ENCODE results near the gene ST7.

Gene ST7

DNA sequence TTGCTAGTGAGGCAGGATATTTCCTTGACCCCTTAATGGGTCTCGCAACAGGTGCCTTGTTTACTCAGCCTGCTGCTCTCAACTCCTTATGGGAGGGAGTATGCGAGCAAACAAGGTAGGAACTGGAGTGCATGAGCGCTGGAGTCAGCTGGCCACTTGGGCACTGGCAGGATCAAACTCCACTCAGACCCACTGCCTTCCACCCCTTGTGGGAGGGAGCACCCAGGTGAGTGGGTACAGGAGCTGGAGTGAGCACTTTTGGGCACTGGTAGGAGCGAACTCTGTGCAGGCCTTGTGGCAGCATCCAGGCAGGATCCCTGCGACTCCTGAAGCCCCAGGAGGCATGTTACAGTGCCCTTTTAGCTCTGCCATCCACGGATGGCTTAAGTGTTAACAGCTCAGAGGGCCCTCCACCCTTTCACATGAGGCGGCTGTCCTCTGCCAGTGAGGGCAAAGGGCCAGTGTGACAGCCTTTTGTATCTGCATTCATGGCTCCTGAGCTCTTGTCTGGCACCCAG, 123.2 kb downstream of the ST7 start:
- no peak for FAIRE-seq
- DNase-seq (ENCODE audit: insufficient read length, low spot score), result no peak
- no peak for TF ChIP-seq POLR2A (IDR thresholded peaks at IDR 0.05; ENCODE audit: low read depth, low read length)

DNA sequence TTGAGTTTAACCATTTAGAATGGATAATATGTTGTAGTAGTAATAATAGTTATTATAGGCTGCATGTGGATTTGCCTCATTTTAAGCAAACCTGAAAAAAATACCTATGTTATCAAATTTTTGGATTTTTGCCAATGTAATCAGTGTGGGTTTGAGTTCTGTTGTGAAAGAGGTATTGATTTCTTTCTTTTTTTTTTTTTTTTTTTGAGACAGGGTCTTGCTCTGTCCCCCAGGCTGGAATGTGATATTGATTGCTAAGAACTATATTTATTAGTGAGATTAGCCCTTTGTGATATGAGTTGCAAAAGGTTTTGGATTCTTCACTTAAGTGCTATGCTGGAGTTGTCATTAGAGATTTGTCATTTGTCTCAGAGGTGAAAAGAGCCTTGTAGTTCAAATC, 124.4 kb downstream of the ST7 start:
- FAIRE-seq (no peak), DNase-seq (ENCODE audit: insufficient read length, low spot score) (no peak)
- no peak for TF ChIP-seq POLR2A (IDR thresholded peaks at IDR 0.05; ENCODE audit: low read depth, low read length)

DNA sequence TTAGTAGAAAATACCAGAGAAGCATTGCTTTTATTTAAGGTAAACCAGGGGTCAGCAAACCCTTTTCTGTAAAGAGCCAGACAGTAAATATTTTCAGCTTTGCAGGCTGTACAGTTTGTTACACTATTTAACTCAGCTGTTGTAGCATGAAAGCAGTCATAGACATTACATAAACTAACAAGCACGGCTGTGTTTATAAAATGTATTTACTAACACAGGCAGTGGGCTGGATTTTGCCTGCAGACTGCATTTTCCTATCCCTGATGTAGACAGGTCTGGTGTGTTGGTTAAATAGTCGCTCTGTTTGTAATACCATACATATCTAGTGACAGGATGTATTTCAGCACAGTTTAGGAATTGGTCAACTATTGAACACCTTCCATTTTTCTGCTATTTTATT, 129.3 kb downstream of the ST7 start:
- FAIRE-seq, result no peak
- TF ChIP-seq POLR2A (IDR thresholded peaks at IDR 0.05; ENCODE audit: low read depth, low read length), result no peak
- no peak for DNase-seq (ENCODE audit: insufficient read length, low spot score)

DNA sequence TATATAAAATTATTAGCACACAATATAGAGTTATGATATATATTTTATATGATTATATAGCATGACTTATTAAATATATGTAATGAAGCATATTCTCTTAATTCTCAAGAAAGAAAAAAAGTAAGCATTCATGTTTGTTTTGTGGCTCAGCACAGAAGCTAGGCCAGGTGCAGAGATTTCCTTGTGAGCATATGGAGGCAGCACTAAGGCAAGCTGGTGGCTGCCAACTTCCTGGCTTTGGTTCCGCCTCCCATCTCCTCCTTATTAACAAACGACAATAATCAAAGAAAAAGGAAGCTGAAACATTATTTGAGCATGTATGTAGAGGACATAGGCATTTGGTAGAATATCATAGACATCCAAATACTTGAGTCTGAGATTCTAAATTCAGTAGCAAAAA, 130.3 kb downstream of the ST7 start:
- DNase-seq (ENCODE audit: insufficient read length, low spot score) (no peak), FAIRE-seq (no peak)
- no peak for TF ChIP-seq POLR2A (IDR thresholded peaks at IDR 0.05; ENCODE audit: low read depth, low read length)

DNA sequence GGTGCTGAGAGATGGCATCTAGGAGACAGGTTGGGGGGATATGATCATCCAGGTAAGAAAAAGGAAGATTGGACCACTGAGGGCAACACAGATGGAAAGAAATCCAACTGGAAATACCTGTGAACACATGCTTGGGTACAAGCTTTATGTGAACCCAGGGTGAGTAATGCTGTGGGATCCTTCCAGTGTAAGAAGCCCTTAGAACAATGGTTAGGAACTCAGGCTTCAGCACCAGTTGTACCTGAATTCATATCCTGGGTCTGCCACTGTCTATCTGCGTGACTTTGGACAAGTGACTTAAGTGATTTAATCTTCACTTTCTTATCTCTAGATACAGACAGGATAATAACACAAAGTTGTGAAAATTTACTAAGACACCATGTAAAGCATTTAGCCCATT, 131.0 kb downstream of the ST7 start:
- TF ChIP-seq POLR2A (IDR thresholded peaks at IDR 0.05; ENCODE audit: low read depth, low read length), result no peak
- FAIRE-seq, result peak; percentile 67
- no peak for DNase-seq (ENCODE audit: insufficient read length, low spot score)

DNA sequence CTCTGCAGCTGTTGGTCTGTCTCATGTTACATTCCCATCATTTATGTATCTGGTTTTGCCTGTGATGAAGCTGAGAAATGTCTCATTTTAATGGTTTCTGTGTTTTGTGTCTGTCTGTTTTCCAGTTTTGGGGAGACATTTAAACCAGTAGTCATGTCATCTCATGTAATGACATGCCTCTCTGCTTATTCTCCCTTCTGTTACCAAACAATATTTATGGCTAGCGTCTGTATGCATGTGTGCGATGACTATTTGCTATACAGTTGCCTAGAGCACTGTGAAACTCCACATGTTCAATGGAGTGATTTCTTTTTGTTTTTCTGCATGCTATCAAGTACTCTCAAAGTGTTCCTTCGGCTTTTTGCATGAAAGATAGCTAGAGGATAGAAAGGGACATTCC, 132.0 kb downstream of the ST7 start:
- no peak for TF ChIP-seq POLR2A (IDR thresholded peaks at IDR 0.05; ENCODE audit: low read depth, low read length)
- DNase-seq (ENCODE audit: insufficient read length, low spot score), result no peak
- peak; percentile 38 for FAIRE-seq

DNA sequence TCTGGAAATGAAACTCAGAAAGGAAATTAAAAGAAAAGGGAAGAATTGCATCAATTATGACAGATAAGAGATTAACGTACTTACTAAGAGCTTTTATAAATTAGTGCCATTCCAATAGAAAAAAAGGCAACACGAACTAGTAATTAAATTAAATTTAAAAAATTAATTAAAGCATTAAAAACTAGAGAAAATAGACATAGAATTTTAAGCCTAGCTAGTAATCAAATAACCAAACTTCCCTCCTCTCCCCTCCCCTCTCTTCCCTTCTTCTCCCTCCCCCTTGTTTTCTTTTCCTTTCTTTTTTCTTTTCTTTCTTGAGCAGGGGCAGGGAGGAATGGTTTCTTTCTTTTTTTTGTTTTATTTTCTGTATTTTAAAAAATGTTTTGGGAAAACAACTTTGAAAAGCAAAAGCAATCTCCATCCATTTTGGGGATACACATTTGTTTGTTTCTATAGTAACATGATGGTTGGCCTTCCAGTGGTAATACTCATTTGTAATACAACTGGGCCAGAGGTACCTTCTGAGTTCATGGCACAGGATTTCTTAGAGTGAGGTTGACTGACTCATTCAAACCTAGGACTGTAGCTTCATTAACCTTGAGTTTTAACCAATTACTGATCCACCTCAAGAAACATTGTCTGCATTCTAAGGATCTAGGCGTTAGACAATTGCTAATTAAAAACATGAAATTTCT, 132.6 kb downstream of the ST7 start:
- TF ChIP-seq POLR2A (IDR thresholded peaks at IDR 0.05; ENCODE audit: low read depth, low read length), result no peak
- no peak for DNase-seq (ENCODE audit: insufficient read length, low spot score)
- FAIRE-seq, result no peak

DNA sequence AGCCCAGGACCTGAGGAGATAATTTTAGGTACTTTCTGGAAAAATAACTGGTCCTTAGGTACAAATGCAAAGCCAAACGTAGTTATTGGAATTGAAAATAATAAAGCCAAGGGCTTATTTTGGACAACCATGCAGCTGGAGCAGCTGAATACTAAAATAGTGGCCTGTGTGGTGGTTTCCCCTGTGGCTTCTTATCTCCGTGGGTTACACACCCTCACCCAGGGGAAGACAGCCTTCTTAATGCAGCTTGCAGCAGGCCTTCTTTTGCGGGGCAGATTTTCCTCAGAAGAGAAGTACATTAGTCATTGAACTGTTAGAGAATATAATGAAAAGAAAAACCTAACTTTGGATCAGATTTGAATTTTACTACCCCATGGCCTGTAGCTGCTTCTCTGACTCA, 133.5 kb downstream of the ST7 start:
- no peak for DNase-seq (ENCODE audit: insufficient read length, low spot score)
- TF ChIP-seq POLR2A (IDR thresholded peaks at IDR 0.05; ENCODE audit: low read depth, low read length), result no peak
- FAIRE-seq, result no peak

DNA sequence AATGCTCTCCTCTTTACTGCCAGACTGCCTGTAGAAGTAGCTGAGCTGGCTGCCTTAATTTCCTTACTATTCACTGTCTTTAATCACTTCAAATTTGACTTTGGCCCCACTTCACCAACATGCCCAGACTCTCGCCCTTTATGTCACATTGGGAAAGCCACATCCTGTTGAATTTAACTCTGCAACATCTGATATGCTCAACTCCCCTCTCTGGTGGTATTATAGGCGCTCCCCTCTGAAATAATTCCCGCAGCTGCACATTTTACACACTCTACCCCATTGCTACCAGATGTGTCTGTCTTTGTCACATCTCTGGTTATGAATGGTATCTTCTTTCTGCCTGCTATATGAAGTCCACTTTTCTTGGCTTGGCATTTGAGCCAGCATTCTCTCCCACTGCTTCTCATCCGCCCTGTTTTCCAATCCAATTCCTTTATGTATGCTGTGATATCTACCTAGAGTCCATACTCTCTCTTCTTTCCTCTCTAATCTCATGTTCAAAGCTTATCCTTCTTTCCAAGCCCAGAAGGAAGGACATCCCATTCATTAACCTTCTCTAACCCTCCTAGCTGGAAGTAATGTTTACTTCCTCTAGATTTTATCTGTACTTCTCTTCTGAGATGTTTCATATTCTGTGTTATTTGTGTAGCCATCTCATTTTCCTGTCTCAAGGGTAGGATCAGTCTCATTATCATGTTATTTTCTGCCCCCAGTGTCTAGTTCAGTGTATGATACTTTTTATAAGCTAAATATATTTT, 134.5 kb downstream of the ST7 start:
- FAIRE-seq (no peak), DNase-seq (ENCODE audit: insufficient read length, low spot score) (no peak)
- no peak for TF ChIP-seq POLR2A (IDR thresholded peaks at IDR 0.05; ENCODE audit: low read depth, low read length)

DNA sequence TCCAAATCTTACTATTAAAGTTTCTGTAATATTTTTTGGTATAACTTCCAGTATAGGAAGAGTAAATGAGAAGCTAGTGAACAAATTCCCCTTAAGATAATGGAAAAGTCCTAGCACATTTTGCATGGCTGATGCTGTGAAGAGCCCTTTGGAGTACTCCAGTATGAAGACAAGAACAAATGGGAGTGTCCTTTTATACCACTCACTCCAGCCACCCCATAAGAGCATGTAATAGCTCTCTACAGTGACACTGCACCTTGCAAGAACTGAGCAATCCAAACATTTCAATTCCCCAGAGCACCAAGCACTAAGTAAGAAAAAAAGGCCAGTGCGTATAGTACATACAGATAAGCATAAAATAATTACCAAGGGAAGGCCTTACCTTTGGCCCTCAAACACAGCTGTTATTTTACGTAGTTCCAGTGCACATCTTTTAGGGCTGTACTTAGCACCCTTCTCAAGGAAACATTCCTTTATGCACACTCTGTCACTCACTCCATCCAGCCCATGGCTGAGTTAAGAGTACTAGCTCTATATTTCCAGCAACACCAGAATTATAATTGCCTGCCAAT, 135.4 kb downstream of the ST7 start:
- FAIRE-seq, result no peak
- no peak for TF ChIP-seq POLR2A (IDR thresholded peaks at IDR 0.05; ENCODE audit: low read depth, low read length)
- no peak for DNase-seq (ENCODE audit: insufficient read length, low spot score)

DNA sequence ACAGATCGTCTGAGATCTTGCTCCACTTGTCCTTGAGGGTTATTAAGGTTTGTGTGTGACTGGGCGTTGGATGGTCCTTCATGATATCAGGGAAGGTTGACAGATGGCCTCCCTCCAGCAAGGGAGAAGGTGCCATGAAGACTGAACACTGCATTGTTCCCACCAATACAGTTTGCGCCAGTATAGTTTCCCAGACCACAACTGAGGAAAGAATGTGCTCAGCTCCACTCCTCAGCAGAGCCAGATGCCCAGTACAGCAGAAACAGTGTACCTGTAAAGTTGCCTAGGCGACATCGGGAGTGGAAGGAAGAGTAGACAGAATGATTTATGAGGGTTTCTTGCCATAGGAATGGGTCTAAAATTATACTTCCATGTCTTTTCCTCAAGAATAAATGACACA, 137.5 kb downstream of the ST7 start:
- TF ChIP-seq POLR2A (IDR thresholded peaks at IDR 0.05; ENCODE audit: low read depth, low read length), result no peak
- no peak for FAIRE-seq

DNA sequence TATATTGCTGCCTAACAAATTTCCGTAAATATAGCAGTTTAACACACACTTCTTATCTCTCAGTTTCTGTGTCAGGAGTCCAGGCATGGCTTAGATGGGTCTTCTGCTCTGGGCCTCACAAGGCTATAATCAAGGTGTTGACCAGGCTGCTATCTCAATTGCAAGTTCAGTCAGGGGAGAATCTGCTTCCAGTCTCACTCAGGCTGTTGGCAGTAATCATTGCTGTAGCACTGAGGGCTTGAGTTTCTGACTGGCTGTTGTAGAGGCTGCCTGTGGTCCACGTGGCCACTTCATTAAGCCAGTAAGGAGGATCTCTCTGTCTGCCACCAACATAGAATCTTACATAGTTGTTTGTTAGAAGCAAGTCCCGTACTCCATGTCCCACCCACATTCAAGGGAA, 138.4 kb downstream of the ST7 start:
- no peak for DNase-seq (ENCODE audit: insufficient read length, low spot score)
- no peak for TF ChIP-seq POLR2A (IDR thresholded peaks at IDR 0.05; ENCODE audit: low read depth, low read length)
- FAIRE-seq, result no peak

More for the DNA sequence above, 137.5 kb downstream of the ST7 start:
- DNase-seq (ENCODE audit: insufficient read length, low spot score), result no peak

DNA sequence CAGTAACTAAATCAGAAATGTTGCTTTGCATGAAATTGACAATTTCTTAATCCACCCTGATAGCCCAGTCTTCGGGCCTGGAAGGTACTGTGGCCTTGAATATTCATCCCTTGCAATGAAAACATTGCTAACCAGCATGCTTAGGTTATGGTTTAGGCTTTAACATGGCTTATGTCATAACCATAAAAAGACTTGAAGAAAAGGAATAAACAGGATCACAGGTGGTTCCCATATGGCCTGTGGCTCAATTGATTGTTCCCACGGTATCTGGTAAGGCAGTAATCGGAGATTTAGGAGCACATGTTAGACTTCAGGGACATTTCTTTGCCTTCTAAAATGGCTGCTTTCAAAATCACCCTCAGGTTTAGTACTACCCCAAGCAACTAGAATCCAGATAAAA, 139.5 kb downstream of the ST7 start:
- no peak for TF ChIP-seq POLR2A (IDR thresholded peaks at IDR 0.05; ENCODE audit: low read depth, low read length)
- FAIRE-seq (no peak), DNase-seq (ENCODE audit: insufficient read length, low spot score) (no peak)

DNA sequence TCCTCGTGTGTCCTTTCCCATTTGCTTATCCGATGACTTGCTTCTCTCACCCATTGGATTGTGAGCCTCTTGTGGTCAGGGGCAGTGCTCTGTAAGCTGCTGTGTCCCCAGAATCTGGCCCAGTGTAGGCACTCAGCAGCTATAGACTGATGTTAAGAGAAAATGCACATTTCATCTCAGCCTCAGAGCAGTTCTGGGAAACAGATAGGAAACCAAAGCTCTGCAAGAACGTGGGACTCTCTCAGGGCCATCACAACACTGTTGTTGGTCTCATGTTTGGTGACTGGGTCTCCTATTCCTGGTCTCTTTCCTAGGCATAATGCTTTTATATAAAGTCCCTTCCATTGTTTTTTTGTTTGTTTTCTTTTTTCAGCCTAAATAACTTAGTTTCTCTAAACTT, 141.2 kb downstream of the ST7 start:
- DNase-seq (ENCODE audit: insufficient read length, low spot score), result no peak
- TF ChIP-seq POLR2A (IDR thresholded peaks at IDR 0.05; ENCODE audit: low read depth, low read length), result no peak
- no peak for FAIRE-seq

DNA sequence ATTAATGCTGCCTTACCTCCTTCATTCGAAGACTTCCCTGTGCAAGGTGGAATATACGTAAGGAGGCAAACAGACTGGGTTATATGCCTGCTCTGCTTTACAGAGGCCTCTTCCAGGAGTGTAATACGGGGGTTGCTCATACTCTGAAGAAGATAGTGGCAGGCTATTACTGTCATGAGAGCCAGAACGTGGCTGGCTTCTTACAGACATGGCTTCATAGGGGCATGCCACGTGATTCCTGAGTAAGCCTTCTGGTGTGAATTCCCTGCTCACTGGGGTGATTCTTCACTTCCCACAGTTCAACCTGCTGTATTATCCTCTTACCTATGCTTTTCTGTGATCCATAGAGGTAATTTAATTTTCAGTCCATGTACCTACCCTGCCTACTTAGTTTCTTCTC, 141.8 kb downstream of the ST7 start:
- FAIRE-seq, result no peak
- DNase-seq (ENCODE audit: insufficient read length, low spot score), result no peak
- no peak for TF ChIP-seq POLR2A (IDR thresholded peaks at IDR 0.05; ENCODE audit: low read depth, low read length)
